H1 (cell line): Measurements from ENCODE around the gene KLRF1. TPM values are rescaled to one million over a fixed set of nuclear protein-coding genes. Genes with fewer than 3 reads are reported as not detected.
A peak's percentile ranks its signal among the peaks of the same experiment; 100 is the strongest.

ENCODE experiments used
- CTCF ChIA-PET: fragments of 300-600 bp; sonication (Branson Sonifier 250); formaldehyde crosslinking; loops from one replicate; lab custom pipeline; 2021; ENCODE audit not compliant: partially characterized antibody; lab: Charles Lee
- POLR2A ChIA-PET: fragments of 300-600 bp; sonication (Branson Sonifier 250); formaldehyde crosslinking; loops from one replicate; lab custom pipeline; 2021; ENCODE audit warnings: inconsistent platforms; ENCODE audit not compliant: partially characterized antibody; lab: Charles Lee
- DNase-seq, 2 experiments: peaks; one replicate each; pipeline versions ENCODE4 v3.0.0 to v3.0.0-alpha.2; 2010 to 2022; ENCODE audit warnings: low spot score in 2 of 2, low read depth in 1 of 2, mixed read lengths in 1 of 2
- FAIRE-seq: peaks from 2 replicates; lab custom pipeline; 2011; peaks lifted over from hg19 to GRCh38; lab: Jason Lieb, UNC
- H2AFZ ChIP-seq: 2 replicates; pipeline ENCODE4 v1.8.1; 2012; ENCODE audit warnings: low read length, inconsistent platforms
- H2AK5ac ChIP-seq: 2 replicates; pipeline ENCODE4 v1.6.1; 2013; ENCODE audit warnings: low read depth, low read length
- H2BK120ac ChIP-seq: replicated peaks from 2 replicates; pipeline ENCODE3; 2013; ENCODE audit warnings: low read depth, low read length, inconsistent platforms
- H2BK12ac ChIP-seq: 2 replicates; pipeline ENCODE4 v1.6.1; 2013; ENCODE audit warnings: low read depth, low read length
- H2BK15ac ChIP-seq: 2 replicates; pipeline ENCODE4 v1.6.1; 2013; ENCODE audit warnings: low read length
- H2BK20ac ChIP-seq: 2 replicates; pipeline ENCODE4 v1.6.1; 2013; ENCODE audit warnings: low read length
- H2BK5ac ChIP-seq: 2 replicates; pipeline ENCODE4 v1.6.1; 2013; ENCODE audit warnings: low read depth, low read length
- H3K14ac ChIP-seq: 2 replicates; pipeline ENCODE4 v1.6.1; 2013; ENCODE audit warnings: inconsistent platforms; ENCODE audit not compliant: insufficient read length
- H3K18ac ChIP-seq: 2 replicates; pipeline ENCODE4 v1.6.1; 2013; ENCODE audit warnings: low read length; ENCODE audit errors: extremely low read depth
- H3K23ac ChIP-seq: 2 replicates; pipeline ENCODE4 v1.6.1; 2013; ENCODE audit warnings: inconsistent platforms; ENCODE audit not compliant: insufficient read length
- H3K23me2 ChIP-seq: 2 replicates; pipeline ENCODE4 v1.6.1; 2013; ENCODE audit warnings: low read depth, low read length
- H3K27ac ChIP-seq: 2 replicates; pipeline ENCODE4 v1.6.1; 2011; ENCODE audit warnings: low read depth, low read length, inconsistent platforms
- H3K27me3 ChIP-seq, 4 experiments: replicated peaks in 1 of 4; 1 replicate in 1 of 4; 2 replicates in 3 of 4; pipeline versions ENCODE4 v1.6.1 to v1.8.1; 2011 to 2013; ENCODE audit warnings: low read length in 3 of 4, mild to moderate bottlenecking in 3 of 4, inconsistent platforms in 2 of 4, mixed read lengths in 2 of 4, moderate library complexity in 1 of 4; ENCODE audit not compliant: control insufficient read depth in 3 of 4, insufficient read depth in 3 of 4; ENCODE audit errors: extremely low read depth in 1 of 4
- H3K36me3 ChIP-seq, 4 experiments: 2 replicates each; pipeline versions ENCODE4 v1.6.1 to v1.8.1; 2011 to 2013; ENCODE audit warnings: mild to moderate bottlenecking in 4 of 4, low read length in 3 of 4, moderate library complexity in 2 of 4, control low read depth in 1 of 4, inconsistent platforms in 1 of 4; ENCODE audit not compliant: insufficient read depth in 4 of 4, control insufficient read depth in 2 of 4
- H3K4ac ChIP-seq: replicated peaks from 2 replicates; pipeline ENCODE3; 2013; ENCODE audit warnings: low read length, low read depth, mixed read lengths, inconsistent platforms; ENCODE audit not compliant: insufficient read length
- H3K4me1 ChIP-seq, 4 experiments: replicated peaks in 1 of 4; 1 replicate in 1 of 4; 2 replicates in 3 of 4; pipeline versions ENCODE4 v1.6.1 to v1.8.1; 2011 to 2013; ENCODE audit warnings: low read length in 3 of 4, inconsistent platforms in 2 of 4, mixed read lengths in 1 of 4; ENCODE audit not compliant: insufficient read depth in 4 of 4, control insufficient read depth in 3 of 4
- H3K4me2 ChIP-seq, 2 experiments: 2 replicates each; pipeline versions ENCODE4 v1.6.1 to v1.8.1; 2011 to 2013; ENCODE audit warnings: low read depth in 2 of 2, low read length in 2 of 2, control low read depth in 1 of 2, inconsistent platforms in 1 of 2, mild to moderate bottlenecking in 1 of 2; ENCODE audit not compliant: insufficient read depth in 1 of 2
- H3K4me3 ChIP-seq, 4 experiments: fragments of 200-600, 300-600 bp in 1 of 4; sonication (generic), shearing (Covaris generic), sonication (Bioruptor Twin) in 1 of 4; 2 replicates each; pipeline versions ENCODE4 v1.5.1 to v1.8.1; 2011 to 2016; ENCODE audit warnings: low read length in 4 of 4, low read depth in 3 of 4, control low read depth in 2 of 4, inconsistent platforms in 2 of 4, mild to moderate bottlenecking in 2 of 4, mixed read lengths in 1 of 4, moderate library complexity in 1 of 4; ENCODE audit not compliant: insufficient read depth in 2 of 4; ENCODE audit errors: extremely low read depth in 1 of 4
- H3K56ac ChIP-seq: replicated peaks from 2 replicates; pipeline ENCODE3; 2013; ENCODE audit warnings: low read depth, mild to moderate bottlenecking, mixed read lengths, low read length, inconsistent platforms; ENCODE audit not compliant: insufficient read length
- H3K79me1 ChIP-seq: 2 replicates; pipeline ENCODE4 v1.6.1; 2013; ENCODE audit warnings: low read depth, low read length, control low read depth
- H3K79me2 ChIP-seq, 2 experiments: 2 replicates each; pipeline versions ENCODE4 v1.6.1 to v1.8.1; 2012 to 2013; ENCODE audit warnings: low read length in 2 of 2, mild to moderate bottlenecking in 2 of 2, inconsistent platforms in 1 of 2; ENCODE audit not compliant: insufficient read depth in 2 of 2, control insufficient read depth in 1 of 2
- H3K9ac ChIP-seq, 4 experiments: replicated peaks in 1 of 4; 1 replicate in 1 of 4; 2 replicates in 3 of 4; pipeline versions ENCODE4 v1.6.1 to v1.8.1; 2011 to 2013; ENCODE audit warnings: low read depth in 3 of 4, low read length in 3 of 4, control low read depth in 2 of 4, mild to moderate bottlenecking in 2 of 4, moderate library complexity in 2 of 4, inconsistent platforms in 1 of 4; ENCODE audit errors: extremely low read depth in 1 of 4
- H3K9me3 ChIP-seq, 2 experiments: 2 replicates each; pipeline versions ENCODE4 v1.6.1 to v1.8.1; 2012 to 2013; ENCODE audit warnings: mild to moderate bottlenecking in 2 of 2, moderate library complexity in 2 of 2, control low read depth in 1 of 2, inconsistent platforms in 1 of 2, low read depth in 1 of 2, low read length in 1 of 2, mixed read lengths in 1 of 2; ENCODE audit not compliant: insufficient read depth in 2 of 2
- H4K20me1 ChIP-seq, 2 experiments: replicated peaks in 1 of 2; 2 replicates each; pipeline versions ENCODE3 to v1.8.1; 2011 to 2013; ENCODE audit warnings: inconsistent platforms in 2 of 2, low read length in 2 of 2, mild to moderate bottlenecking in 1 of 2; ENCODE audit not compliant: insufficient read depth in 2 of 2, control insufficient read depth in 1 of 2
- H4K5ac ChIP-seq: 2 replicates; pipeline ENCODE4 v1.6.1; 2013; ENCODE audit warnings: low read length, low read depth, mixed read lengths, inconsistent platforms; ENCODE audit not compliant: insufficient read length
- H4K8ac ChIP-seq: 2 replicates; pipeline ENCODE4 v1.8.0; 2013; ENCODE audit warnings: mild to moderate bottlenecking, moderate library complexity, low read length, inconsistent platforms; ENCODE audit not compliant: insufficient read depth; ENCODE audit errors: extremely low read depth
- H4K91ac ChIP-seq: replicated peaks from 2 replicates; pipeline ENCODE3; 2013; ENCODE audit warnings: low read length, mixed read lengths, inconsistent platforms; ENCODE audit not compliant: insufficient read length
- ASH2L ChIP-seq: fragments of 200-600, 300-600 bp; sonication (generic); IDR thresholded peaks from one replicate; pipeline ENCODE4 v1.7.1; 2017; ENCODE audit warnings: low read length
- CBX5 ChIP-seq: fragments of 300-800, 300-1000 bp; sonication (generic); IDR thresholded peaks from 2 replicates; pipeline ENCODE4 v1.7.1; 2016; ENCODE audit warnings: antibody characterized with exemption, low read length, low read depth
- CREB1 ChIP-seq: IDR thresholded peaks from 2 replicates; pipeline ENCODE4 v1.6.1; 2012; ENCODE audit warnings: inconsistent platforms
- EZH2 ChIP-seq: fragments of 200-600 bp; sonication (generic); IDR thresholded peaks from 2 replicates; pipeline ENCODE4 v1.7.1; 2012; ENCODE audit warnings: low read depth, mild to moderate bottlenecking, moderate library complexity, low read length, inconsistent platforms; ENCODE audit not compliant: severe bottlenecking
- MAFK ChIP-seq: IDR thresholded peaks from 2 replicates; pipeline ENCODE4 v1.6.1; 2012; ENCODE audit warnings: low read depth, mild to moderate bottlenecking, improper control_type of control experiment, low read length
- SIX5 ChIP-seq: IDR thresholded peaks from 2 replicates; pipeline ENCODE4 v1.6.1; 2011; ENCODE audit warnings: mild to moderate bottlenecking, low read depth, low read length
- SRF ChIP-seq: IDR thresholded peaks from 2 replicates; pipeline ENCODE4 v1.6.1; 2011; ENCODE audit warnings: mild to moderate bottlenecking, low read depth, low read length, moderate library complexity
- TAF7 ChIP-seq: optimal IDR thresholded peaks from 2 replicates; pipeline ENCODE3; 2011; ENCODE audit warnings: low read depth, mild to moderate bottlenecking, inconsistent platforms, low read length, moderate library complexity, borderline replicate concordance
- WGBS, 2 experiments: shearing (Covaris generic) in 1 of 2; methylation state at CpG; one replicate each; pipeline versions ENCODE4 v1.1.6 to v1.1.7; 2013 to 2015; ENCODE audit warnings: low lambda C conversion rate in 2 of 2, mixed read lengths in 2 of 2, inconsistent platforms in 1 of 2, low coverage in 1 of 2, missing lambda C conversion rate in 1 of 2; ENCODE audit not compliant: insufficient replicate concordance in 2 of 2, insufficient coverage in 1 of 2, insufficient read length in 1 of 2; ENCODE audit errors: extremely low coverage in 1 of 2, missing lambda C conversion rate in 1 of 2; 5-methylcytosine and 5-hydroxymethylcytosine counted together
- polyA plus RNA-seq, 7 experiments: library from polyadenylated mRNA; depleted of rRNA in 3 of 7; stranded (reverse) in 5 of 7; unstranded in 2 of 7; fragments of >200 nt in 5 of 7; fragments of 200-250 nt in 2 of 7; gene quantifications; 1 replicate in 5 of 7; 2 replicates in 1 of 7; 4 replicates in 1 of 7; pipeline versions ENCODE4 v1.2.1 to v1.2.3, GENCODE V29; 2011 to 2013; ENCODE audit warnings: missing spikeins in 2 of 7, mixed read lengths in 2 of 7
- total RNA-seq: library from RNA; stranded (reverse); fragmentation: NEBNext Ultra II Directional; extraction: Animal tissue kit (Norgen Biotek cat#: 25700); gene quantifications from 2 replicates; pipeline ENCODE4 v1.2.1, GENCODE V29; 2021
- TF ChIP-seq, protein P1 (sequence below), 3 experiments: IDR thresholded peaks; 1 replicate in 2 of 3; 2 replicates in 1 of 3; pipeline versions ENCODE4 v1.5.1 to v1.6.1; 2011; ENCODE audit warnings: low read length in 3 of 3, mild to moderate bottlenecking in 3 of 3, inconsistent platforms in 2 of 3, low read depth in 1 of 3, moderate library complexity in 1 of 3; ENCODE audit not compliant: insufficient read depth in 1 of 3; ENCODE audit errors: control extremely low read depth in 1 of 3

KLRF1 gene
- total and polyA plus RNA-seq, 2 of the 8 experiments (the other 6 are each of a cell fraction or from before 2014, with no cell fraction given), result not detected

DNA sequence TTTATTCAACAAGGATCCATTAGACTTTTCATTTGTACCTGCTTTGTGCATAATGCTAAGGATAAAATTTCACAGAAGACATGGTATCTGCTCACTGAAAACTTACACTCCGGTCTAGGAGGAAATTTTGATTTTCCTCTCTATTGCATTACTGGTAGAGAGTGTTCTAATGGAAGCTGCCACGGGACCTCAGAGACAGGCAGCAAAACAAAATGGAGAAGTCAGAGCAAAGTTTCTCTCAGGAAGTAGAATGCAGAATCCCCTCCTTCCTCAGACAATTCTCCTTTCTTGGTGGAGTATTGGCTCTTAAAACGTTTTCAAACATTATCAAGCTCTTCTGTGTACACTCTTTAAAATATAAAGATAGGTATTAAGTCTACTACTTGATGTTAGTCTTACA is 29.6 kb downstream of the KLRF1 start:
- no peak overlapping the region for H3K18ac ChIP-seq
- TF ChIP-seq CBX5, result no peak
- no peak for TF ChIP-seq EZH2
- TF ChIP-seq SRF, result no peak
- TF ChIP-seq SIX5, result no peak
- TF ChIP-seq MAFK, result no peak
- TF ChIP-seq, protein P1, sequence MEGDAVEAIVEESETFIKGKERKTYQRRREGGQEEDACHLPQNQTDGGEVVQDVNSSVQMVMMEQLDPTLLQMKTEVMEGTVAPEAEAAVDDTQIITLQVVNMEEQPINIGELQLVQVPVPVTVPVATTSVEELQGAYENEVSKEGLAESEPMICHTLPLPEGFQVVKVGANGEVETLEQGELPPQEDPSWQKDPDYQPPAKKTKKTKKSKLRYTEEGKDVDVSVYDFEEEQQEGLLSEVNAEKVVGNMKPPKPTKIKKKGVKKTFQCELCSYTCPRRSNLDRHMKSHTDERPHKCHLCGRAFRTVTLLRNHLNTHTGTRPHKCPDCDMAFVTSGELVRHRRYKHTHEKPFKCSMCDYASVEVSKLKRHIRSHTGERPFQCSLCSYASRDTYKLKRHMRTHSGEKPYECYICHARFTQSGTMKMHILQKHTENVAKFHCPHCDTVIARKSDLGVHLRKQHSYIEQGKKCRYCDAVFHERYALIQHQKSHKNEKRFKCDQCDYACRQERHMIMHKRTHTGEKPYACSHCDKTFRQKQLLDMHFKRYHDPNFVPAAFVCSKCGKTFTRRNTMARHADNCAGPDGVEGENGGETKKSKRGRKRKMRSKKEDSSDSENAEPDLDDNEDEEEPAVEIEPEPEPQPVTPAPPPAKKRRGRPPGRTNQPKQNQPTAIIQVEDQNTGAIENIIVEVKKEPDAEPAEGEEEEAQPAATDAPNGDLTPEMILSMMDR (IDR thresholded peaks at IDR 0.05; ENCODE audit: control extremely low read depth in 1 of 3, insufficient read depth in 1 of 3, low read depth in 1 of 3, low read length in 3 of 3), result no peak
- no peak for TF ChIP-seq CREB1
- no peak for TF ChIP-seq ASH2L
- no peak for TF ChIP-seq TAF7
- TF ChIP-seq, all 59 proteins: peak for 0
- no peak overlapping the region for H3K56ac ChIP-seq
- no peaks in the 10 kb centered on the region for H3K36me3 ChIP-seq
- no peak for DNase-seq
- no peak overlapping the region for H2BK20ac ChIP-seq
- H3K14ac ChIP-seq, result no peak overlapping the region
- 77% methylated on average over 3 of the region's 3 CpGs; no CpG with 5 or more reads in 1 of the 2 experiments for whole genome bisulfite sequencing, 2 experiments
- no peak overlapping the region for H3K4me3 ChIP-seq
- no peak overlapping the region for H2BK12ac ChIP-seq
- peak overlapping the region; percentile 11; the same call in 1 of the 2 replicates for H2AFZ ChIP-seq
- H2AK5ac ChIP-seq, result no peak overlapping the region
- H4K91ac ChIP-seq, result no peak overlapping the region
- no peak overlapping the region for H3K4me2 ChIP-seq
- no peaks in the 10 kb centered on the region for H3K79me1 ChIP-seq
- no peak overlapping the region for H3K23ac ChIP-seq
- H3K4me1 ChIP-seq, result no peaks in the 10 kb centered on the region
- H3K4ac ChIP-seq, result no peak overlapping the region
- H4K8ac ChIP-seq, result no peak overlapping the region
- no peak overlapping the region for H4K5ac ChIP-seq
- H2BK15ac ChIP-seq, result no peak overlapping the region
- H3K23me2 ChIP-seq, result no peaks in the 10 kb centered on the region
- H4K20me1 ChIP-seq, result no peaks in the 10 kb centered on the region
- ChIA-PET POLR2A (no interaction called here), CTCF (interaction anchor here (1.6 kb wide), 1 partner anchor 58 kb away, joined by 5 read pairs; no protein-coding TSS in a partner anchor)
- H2BK5ac ChIP-seq, result no peak overlapping the region
- no peak overlapping the region for H2BK120ac ChIP-seq
- no peak overlapping the region for H3K9ac ChIP-seq
- H3K27me3 ChIP-seq, result no peaks in the 10 kb centered on the region
- no peak for FAIRE-seq
- H3K79me2 ChIP-seq, result no peaks in the 10 kb centered on the region
- H3K27ac ChIP-seq, result no peak overlapping the region
- no peaks in the 10 kb centered on the region for H3K9me3 ChIP-seq
